SIG-M5 treated with dmso at 0.1 percent for 504 hours (cell line): Measurements from ENCODE around the gene DDR2.

Experiments
- DNase-seq: peaks from one replicate; lab custom pipeline; 2025; ENCODE audit not compliant: unreplicated experiment; lab: John Stamatoyannopoulos, UW

The DDR2 gene

DNA sequence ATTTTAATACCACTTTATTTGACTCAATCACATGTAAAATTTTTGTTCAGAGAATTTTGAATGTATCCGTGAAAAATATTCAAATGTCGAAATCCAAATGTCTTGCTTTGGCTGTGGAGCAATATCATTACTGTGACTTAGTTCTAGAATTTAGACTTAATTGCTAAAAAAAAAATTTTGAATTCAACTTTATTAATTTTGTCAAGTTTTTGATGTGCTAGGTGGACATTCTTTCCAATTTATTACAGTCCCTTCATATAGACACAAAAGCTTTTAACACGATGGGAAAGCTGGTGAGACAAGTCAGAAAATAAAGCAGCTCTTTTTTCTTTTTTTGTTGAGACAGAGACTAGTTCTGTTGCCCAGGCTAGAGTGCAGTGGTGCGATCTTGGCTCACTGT lies 62.6 kb downstream of the DDR2 start:
- no peak for DNase-seq

DNA sequence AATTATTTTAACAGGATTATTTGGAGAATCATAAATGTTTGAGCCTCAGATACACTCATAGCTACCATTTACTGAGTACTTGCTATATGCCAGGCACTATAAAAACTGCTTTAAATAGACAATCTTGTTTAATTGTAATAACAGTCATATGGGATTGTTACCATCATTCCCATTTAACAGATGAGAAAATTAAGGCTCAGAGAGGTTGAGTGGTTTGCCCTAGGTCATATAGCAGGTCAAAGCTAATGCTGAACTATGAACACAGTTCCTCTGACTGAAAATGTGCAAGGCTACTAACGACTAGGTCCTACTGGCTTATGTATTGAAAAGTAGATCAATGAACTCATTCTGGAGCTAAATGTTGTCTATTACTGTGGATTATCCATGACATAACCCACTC lies 63.4 kb downstream of the DDR2 start:
- DNase-seq: no peak

DNA sequence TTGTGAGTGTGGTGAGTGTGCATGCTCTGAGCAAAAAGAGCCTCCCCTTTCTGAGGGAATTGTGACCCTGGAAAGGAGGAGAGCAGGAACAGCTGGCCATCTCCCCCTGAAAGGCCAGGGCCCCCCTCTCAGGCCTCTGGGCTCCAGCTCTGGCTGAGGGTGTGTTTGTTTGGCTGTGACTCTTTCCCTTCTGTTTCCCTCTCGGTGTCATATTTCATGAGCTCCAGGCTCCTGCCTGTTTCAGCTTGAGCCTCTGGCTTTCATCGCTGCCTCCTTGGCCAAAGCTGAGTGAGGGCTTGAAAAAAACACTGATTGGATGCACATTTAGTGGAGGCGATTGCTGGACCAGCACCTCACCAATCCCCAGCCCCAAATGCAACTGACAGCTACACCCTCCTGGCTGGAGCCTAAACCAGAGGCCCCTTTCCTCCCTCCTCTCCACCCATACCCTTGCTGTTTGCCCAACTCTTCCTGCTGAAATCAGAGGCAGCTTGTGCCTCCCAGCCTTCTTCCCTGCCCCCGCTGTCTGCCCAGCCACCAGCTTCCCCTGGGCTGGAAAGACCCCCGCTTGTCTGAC lies 64.1 kb downstream of the DDR2 start:
- DNase-seq: no peak

DNA sequence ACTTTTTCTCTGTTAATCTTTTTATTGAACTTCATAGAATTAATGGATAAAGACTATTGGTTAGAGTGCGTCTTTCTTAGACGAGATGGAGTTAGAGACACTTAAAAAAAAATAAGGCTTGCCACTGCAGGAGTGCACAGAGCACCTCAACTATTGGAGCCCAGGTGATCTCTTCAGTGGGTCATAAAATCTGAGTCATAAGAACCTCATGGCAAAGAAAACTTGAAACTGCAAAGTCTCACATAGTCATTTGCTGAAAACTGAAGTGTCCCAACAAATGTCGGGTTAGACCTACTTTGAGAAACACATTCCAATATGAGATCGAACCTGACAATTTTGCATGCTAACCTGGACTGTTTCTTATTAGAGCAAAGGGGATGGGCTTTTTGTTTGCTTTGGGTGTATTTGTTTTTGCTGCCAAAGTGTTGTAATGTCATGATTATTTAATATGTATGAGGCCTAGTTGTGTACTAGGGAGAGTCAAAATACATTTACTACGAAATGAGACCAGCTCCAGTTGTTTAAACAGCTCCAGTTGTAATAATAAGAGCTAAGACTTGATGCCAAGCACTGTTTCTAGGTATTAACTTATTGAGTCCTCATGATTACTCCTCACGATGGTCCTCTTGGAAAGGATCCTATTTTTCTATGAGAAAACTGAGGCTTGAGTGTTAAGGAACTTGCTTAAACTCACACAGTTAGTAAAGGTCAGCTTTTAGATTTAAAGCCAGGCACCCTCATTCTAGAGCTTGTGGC lies 65.1 kb downstream of the DDR2 start:
- DNase-seq: no peak

DNA sequence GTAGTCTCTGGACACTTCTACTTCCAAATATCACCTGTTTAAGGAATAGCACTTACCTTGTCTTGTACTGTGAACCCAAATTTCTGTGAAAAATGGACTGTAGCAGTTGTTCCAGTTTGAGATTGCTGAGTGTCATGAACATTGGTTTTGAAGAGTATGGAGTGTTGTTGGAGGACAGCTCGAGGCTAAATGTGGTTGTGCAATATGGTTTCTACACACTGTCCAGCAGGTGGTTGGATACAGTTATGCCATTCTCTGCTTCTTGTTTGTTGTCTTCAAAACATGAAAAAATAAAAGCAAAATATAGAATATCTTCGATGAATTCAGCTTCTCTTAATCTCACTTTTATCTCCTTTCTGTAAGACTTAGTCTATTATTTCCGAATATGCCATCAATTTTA lies 67.1 kb downstream of the DDR2 start:
- no peak for DNase-seq

DNA sequence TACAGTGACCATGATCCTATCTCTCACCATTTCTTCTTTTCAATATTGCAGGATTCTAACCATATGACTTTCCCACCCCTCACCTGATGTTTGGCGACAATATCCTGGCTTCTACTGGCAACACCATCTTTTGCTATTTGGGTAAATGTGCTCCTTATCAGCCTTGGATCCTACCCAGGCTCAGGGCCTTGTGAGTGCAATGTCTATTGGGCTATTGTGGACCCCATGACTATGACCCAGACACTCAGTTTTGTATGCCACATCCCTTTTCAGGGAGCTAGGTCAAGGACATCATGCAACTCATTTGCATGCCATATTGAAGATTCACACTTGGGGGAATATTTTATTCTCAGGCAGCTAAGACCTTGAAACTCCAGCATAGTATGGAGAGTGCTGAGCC lies 67.9 kb downstream of the DDR2 start:
- DNase-seq: no peak

DNA sequence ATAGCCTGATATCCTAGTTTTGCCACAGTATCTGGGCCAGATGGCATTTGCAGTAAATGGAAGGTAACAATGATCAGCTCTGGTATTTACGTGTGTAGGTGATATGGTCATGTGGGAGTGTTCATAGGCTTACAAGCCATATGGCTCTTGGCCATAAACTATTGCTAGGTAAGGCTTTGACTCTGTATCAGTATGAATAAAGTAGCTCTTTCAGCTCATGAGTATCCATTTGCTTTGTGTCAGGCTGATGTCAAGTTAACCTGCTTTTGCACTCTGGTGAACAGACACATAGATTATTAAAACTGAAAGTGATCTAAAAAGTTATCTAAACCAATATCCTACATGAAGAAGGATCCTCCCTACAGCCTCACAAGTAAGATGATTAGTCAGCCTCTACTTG lies 69.0 kb downstream of the DDR2 start:
- no peak for DNase-seq

DNA sequence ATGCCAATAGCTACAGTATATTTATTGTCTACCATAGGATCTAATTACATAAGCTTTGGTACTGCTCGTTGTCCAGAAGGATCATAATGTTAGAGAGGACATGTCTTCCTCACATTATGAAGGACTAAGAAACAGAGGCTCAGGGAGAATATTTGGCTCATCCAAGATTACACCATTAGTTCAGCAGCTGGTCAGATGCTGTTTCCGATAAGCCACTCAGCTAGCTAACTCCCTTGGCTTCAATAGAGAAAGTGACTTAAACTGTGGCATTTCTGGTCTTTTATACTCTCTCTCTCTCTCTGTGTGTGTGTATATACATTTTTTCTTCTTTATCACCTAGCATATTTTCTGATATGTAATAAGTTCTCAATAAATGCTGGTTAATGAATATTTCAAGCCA lies 70.4 kb downstream of the DDR2 start:
- no peak for DNase-seq

DNA sequence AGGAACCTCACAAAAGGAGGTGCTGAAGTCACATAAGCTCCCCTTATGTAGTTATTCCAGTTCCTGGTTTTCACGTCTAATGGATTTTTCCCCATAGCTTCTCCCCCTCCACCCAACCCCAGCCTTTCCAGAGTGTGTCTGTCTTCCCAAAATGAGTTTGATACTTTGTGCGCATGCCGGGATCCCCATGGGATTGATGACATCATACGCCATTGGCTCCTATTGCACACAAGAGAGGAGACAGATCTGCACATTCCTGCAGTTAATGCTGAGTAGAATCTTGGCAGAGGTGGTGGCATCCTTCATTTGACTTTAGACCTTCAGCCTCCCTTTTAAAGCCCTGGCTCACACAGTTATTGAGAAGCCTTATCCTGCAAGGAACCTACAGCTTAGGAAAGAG lies 71.4 kb downstream of the DDR2 start:
- no peak for DNase-seq

DNA sequence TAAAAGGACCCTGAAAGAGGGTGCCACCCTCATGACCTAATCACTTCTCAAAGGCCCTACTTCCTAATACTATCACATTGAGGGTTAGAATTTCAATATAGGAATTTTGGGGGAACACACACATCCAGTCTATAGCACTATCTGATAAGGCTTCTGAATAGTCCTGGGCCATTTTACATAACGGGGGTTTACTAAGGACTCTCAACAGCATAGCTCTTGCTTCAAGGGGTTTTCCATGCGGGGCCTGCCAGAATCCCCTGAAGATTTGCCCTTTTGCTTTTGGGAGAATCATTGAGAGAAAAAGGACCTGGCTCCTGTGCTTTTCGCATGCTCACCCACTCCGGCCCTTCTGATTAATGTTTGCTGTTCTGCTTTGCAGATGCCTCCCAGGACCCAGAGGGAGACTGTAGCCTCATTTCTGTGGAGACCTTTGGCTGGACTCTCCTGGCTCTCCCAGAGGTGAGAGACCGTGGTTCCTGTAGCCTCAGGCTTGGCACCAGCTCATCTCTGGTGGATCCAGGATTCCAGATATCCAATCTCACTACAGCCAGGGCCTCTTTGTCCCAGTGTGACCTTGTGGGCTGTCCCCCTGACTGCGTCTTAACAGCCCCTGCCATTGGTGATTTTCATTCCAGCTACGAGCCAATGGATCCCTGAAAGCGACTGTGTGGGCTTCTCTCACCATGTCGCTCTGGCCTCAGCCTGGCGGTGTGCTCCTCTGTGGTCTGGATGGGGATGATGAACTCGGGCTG lies 72.6 kb downstream of the DDR2 start:
- DNase-seq: no peak

DNA sequence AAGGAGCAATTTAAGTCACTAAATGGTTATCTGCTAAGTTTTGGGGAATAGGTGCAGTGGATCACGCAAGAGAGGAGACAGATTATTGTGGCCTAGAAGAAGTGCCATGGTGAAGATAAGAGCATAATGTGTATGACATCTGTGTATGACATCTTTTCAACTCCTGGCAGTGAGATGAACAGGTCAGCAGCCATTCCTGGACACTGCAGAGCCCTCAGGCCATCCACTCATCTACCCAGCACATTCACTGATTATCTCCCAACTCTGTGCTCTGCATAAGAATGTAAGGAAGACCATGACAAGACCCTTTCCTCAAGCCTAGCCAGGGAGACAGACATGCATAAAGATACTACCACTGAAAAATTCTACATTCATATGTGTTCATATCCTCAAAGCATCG lies 73.7 kb downstream of the DDR2 start:
- no peak for DNase-seq

DNA sequence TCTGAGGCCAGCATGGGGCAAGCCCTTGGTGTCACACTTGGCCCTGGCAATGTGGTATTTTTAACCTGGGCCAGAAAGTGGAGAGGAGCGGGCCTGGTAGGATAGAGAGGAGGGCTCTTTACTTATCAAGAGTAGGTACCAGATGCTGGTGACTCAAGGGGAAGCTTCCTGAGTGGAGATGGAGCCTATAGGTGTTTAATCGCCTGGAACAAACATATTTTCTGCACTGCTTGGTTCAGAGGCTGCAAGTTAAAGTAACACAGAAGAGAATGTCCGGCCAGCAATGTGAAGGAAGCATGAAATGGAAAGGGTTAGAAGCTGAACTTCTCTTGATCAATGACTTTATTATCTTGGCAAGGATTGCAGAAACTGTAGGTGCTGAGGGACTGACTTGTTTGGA lies 74.3 kb downstream of the DDR2 start:
- DNase-seq: no peak

DNA sequence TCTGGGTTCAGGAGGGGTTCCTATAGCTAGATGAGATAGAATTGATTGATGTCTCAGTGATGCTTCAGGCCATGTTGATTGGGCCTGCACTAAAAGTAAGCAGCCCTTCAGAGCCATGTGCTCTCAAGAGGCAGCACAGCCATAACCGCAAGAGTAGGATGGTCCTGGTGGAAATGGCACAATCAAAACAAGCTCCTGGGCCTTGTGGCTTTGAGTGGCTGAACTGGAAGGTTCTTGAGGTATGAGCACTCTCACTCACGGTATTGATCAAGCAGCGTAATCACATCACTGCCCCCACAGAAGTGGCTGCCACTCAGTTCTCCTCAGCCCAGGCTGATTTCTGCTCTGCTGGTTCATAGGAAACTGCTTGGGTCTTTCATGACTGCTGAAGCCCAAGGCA lies 76.0 kb downstream of the DDR2 start:
- no peak for DNase-seq

DNA sequence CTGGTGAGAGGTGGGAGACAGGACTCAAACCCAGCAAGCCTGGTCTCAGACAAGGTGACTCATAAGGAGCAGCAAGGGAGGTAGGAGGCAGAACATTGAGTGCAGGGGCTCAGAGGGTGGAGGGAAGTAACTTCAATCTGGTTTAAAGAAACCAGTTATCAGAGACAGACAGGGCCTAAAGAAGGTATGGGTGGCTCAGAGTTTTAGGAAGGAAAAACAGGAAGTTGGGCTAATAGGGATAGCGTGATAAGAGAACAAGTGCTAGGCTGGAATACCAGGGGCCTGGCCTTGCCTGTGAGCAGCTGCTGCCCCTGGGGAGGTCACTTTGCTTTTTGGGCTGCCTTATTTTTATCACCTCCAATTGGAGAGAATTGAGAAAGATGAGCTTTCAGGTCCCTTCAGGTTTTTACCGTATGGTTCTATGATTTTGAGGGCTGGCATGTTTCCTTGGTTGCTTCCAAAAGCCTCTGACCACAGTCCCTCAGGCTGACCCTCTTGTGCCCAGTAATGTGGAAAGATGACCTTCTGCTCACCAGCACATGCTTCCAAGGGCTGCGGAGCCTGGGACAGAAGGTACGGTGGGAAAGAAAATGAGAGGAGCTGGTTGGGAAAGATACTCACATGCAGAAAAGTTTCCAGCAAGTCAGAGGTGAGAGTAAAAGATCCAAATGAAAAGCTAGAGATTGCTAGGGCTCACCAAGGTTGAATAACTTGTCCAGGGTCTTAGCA lies 77.0 kb downstream of the DDR2 start:
- DNase-seq: no peak

DNA sequence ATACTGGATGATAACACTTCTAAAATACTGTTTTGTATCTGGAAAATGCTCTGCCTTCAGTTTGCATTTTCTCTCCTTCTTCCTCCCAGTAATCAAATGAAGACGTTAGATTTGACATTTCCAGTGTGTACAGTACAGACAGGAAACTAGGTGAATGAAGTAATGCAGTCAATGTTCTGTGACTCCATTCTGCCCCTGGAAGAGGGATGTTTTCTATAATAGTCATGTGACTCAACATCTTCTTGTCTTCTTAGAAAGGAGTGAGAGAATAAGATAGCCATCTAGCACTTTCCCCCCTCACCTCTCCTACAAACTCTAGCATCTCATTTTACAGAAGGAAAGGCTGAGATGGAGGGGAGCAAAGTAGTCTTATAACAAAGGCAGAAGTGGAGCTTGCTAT lies 77.6 kb downstream of the DDR2 start:
- no peak for DNase-seq

DNA sequence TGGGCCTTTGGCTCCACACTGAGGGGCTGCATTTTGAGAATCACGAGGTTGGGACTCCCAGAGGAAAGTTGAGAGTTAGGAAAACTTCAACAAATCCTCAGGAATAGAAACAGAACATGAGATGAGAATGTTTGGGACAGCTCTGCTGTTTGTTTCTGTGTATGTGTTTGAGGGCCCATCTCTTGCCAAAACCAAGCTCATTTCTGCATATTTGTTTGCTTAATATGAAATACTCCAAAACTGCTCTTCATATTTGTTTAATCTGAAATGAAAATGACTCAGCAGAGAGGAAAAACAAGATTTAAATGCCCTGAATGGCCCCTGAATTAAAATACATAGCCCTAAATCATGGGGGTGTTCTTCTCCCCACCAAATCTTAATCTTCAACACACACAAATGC lies 78.1 kb downstream of the DDR2 start:
- no peak for DNase-seq

DNA sequence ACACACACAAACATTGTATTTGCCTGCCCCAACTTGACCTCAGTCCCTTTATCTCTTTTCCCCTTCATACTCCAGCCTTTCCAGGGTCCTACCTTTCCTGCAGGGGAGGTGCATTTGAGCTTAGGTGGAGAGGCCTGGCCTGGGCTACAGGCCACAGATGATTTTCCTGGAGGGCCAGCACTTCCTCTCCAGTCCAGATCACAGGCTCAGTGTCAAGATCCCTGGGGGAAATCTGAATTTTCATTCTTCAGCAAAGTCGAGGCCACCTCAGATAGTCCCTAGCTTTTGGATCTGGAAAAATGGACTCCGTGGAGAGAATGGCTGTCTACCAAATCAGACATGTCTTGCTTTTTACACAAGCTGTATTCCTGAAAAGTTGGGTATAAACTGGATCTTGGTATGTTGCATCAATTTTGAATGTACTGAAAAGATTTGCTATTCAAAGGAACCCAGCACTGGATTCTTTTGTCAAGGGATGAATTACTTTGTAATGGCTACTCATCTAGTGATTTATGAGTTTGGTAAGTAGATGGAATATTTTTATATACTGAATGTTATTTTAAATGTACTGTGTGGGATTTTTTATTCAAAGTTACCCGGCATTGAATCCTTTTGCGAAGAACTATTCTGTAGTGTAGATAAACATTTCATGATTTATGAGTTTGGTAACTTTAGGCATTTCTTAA lies 78.7 kb downstream of the DDR2 start:
- no peak for DNase-seq

DNA sequence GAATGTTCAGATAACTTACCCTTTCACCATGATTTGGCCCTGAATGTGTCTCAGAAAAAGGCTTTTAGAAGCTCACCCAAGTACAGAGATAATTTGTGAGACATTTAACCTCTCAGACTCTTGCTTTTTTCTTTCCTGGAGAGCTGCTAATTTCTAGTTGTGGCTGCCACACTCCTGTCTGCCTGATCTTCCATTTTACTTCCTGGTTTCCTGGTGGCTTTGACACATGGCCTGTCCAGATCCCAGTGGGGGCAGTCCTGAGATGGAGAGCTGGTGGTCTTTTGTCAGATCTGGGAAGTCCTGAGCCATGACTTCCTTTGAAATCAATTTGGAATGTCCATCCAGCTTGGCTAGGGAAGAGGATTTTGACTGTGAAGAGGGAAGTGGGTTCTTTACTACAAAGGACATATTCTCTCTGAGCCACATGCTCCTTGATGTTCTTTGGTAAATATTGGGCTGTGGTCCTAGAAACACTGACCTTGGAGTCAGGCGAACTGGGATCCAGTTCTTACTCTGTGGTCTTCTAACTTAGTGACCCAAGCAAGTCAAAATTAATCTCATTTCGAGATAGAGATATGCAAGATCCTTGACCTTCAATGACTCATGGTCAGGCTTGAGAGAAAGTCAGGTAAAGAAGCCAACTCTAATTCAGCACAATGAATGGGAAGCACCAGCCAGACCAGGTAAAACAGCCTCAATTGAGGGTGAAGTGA lies 80.2 kb downstream of the DDR2 start:
- no peak for DNase-seq

DNA sequence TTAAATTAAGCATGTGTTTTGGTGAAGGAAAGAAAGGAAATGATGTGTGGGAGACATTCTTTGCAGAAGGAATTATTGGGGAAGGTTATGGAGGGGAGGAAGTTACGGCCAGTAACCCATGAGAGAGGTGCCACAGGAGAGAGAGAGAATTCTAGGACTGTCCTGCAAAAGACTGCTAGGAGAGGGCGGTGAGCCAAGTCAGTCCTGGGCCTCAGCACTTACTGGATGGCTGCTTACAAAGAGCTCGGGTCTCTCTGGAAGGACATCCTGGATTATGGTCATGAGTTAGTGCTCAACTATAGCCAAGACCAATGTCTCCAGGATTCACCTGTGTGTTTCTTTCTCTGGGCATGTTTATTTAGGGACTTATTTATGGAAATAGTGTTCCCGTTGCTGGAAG lies 83.9 kb downstream of the DDR2 start:
- DNase-seq: no peak

DNA sequence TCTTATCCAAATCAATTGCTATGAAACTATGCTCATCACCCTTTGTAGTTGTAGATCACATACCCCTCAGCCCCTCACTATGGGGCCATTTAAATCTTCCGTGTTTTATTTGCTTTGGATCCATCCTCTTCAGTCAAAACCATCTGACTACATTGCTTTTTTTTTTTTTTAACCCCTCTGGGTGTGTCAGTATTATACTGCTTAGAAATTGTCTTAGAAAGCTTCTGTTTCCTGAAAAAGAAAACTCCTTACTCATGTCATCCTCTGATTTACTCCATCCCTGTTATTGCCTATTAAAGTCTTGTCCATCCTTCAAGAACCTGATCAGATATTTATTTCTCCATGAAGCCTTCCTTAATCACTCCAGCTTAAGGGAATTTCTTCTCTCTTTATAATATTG lies 84.3 kb downstream of the DDR2 start:
- no peak for DNase-seq
